SIG-M5 treated with dmso at 0.1 percent for 504 hours (cell line): ENCODE measurements around the gene HOXA9.

Source experiments
- DNase-seq: peaks from one replicate; lab custom pipeline; 2025; ENCODE audit not compliant: unreplicated experiment; lab: John Stamatoyannopoulos, UW

Gene HOXA9

GRCh38 chr7:27129729-27130539 is 35.4 kb downstream of the HOXA9 start:
- DNase-seq: no peak

GRCh38 chr7:27128776-27129728 is 36.3 kb downstream of the HOXA9 start:
- DNase-seq: no peak

GRCh38 chr7:27128034-27128433 is 37.3 kb downstream of the HOXA9 start:
- no peak for DNase-seq

DNA sequence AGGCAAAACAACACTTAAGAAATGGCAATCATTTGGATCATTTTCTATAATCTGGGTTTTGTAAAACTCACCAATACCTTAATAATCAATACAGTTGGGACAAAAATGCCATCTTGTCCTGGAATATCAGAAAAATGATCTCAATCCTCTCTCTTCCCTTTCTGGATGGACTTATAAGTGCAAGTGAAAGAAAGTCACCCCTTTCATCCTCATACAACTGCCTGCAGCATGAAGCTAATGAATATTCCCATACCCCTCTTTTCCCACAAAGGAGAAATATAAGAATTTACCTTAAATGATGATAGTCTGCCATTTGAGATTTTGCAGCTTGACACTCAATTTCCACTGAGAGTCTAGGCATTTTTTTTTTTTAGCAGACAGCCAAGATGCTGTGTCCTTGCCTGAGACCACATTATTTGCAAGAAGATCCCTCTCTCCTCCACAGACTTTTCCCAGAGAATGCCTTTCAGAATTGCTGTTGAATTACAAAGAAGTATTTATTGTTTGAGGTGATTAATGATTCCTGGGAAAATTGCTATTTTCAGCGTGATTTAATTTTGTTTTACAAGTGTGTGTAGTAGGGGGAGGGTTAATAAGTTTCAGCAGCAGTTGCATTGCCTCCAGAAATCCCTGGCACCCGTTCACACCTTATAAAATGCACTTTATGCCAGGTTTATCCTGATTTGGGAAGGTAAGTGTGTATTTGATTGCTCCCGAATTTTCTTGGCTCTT is 38.6 kb downstream of the HOXA9 start:
- DNase-seq: no peak

DNA sequence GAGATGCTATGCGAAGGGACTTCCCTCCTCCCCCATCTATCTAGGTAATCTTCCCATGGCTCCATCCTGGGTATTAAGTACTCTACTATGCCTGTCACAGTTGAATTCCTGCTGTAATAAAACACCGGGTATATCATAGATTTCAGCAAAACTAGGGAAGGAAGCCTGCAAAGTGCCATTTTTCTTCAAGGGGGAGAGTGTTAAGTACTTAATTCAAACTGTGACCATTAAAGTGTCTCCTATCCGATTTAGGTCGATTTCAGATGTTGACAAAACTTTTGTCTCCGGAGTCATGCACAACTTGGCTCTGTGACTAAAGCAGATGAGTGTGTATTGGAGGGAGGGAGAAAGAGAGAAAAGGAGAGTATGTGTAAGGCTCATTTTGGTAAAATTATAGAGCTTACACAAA is 39.3 kb downstream of the HOXA9 start:
- DNase-seq: no peak

GRCh38 chr7:27124902-27125689 is 40.2 kb downstream of the HOXA9 start:
- DNase-seq: no peak

DNA sequence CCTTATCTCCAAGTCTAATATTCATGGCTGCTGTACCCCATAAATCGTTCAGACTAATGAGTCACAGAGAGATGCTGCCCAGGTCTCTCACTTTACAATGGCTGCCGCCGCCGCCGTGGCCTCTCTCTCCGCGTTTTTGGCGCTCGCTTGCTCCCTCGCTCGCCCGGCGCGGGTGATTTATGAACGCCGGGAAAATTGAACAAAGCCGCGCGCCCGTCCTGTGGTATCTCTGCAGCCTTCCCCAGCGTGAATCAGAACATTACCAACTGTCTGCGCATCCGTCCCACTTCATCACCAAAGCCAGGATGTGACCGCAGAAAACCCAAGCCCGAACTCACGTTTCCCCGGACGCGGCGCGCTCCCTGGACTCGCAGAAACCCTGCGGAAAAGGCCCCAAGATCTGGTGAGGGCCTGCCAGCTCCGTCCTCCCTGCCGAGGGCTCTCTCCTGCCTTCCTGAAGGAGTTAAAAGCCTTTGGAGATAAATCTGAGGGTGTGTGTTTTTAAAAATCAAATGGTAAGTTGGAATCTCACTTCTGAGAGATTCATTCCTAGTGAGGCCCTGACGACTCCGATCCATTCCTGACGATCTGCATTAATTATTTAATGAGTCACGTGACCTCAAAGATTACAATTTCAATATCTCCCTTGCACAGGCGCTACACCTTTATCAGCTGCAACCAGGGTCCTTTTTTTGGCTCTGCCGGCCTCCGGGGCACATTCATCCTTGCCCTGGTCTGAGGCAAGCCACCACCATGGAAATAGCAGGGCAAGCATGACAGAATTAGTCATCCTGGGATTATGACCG is 41.0 kb downstream of the HOXA9 start:
- no peak for DNase-seq

GRCh38 chr7:27123477-27124053 is 41.8 kb downstream of the HOXA9 start:
- DNase-seq: no peak

GRCh38 chr7:27123007-27123476 is 42.3 kb downstream of the HOXA9 start:
- no peak for DNase-seq

GRCh38 chr7:27122077-27122910 is 43.0 kb downstream of the HOXA9 start:
- DNase-seq: no peak

DNA sequence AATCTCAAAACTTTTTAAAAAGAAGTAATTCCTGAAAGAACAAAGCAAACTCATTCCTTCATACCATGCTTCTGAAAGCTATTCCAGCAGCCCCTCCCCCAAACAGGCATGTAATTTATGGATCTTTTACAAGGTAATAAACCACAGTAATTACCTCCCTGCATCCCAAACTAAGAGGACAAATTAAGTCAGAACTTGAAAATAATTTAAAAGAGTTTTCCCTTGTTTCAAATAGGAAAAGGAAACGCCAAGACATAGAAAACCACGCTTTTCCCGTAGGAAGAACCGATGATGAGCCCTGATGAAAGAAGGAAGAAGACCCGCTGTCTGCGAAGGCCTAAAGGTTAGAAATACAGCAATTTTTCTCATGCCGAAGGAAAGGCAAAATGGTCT is 43.7 kb downstream of the HOXA9 start:
- no peak for DNase-seq

DNA sequence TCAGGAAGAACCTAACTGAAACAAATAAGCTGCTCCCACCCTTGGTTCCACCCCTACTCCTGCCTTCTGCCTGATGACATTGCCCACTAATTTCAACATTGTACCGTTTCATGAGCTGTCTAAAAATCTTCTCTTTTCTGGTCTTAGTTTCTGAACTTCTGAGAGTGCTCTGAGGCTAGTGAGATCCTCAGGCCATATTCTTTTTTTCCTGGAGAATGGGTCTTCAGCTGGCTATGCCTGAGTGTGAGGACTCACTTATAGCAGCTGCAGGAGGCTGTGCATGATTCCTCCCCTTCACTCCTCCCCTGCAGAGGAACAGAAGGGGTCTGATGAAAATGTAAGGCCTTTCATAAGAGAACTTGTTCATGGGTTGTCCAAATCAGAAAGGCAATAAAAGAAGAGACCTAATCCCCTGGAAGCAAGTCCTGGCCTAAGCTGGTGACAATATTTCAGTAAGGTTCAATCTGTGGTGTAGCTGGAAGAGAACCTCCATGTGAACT is 45.9 kb downstream of the HOXA9 start:
- DNase-seq: no peak

DNA sequence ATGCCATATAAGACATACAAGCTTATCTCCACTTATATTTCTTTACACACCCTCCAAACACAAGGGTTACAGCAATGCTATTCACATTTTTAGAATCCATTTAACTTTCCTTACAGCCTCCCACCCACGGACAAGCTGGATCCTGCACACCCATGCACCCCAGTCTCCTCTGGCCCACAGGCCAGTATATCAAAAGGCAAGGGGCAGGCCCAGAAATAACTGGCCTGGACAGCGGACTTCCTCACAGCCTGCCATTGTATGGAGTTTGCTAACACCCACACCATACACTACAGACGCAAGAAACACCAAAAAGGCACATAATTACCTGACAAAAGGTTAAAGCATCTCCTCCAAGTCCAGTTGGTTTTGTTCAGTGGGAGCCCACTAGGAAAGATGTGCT is 46.8 kb downstream of the HOXA9 start:
- DNase-seq: no peak

GRCh38 chr7:27117887-27118491 is 47.3 kb downstream of the HOXA9 start:
- DNase-seq: no peak

- DNase-seq: no peak
Observed at GRCh38 chr7:27116962-27117886, 48.1 kb downstream of the HOXA9 start.

- DNase-seq: no peak
Observed at GRCh38 chr7:27116031-27116961, 49.0 kb downstream of the HOXA9 start.
